IPS-18a (cell line): ENCODE data around the gene UHRF1.

Experiments used
- H3K27ac ChIP-seq: one replicate; pipeline ENCODE4 v1.5.1; 2013; ENCODE audit warnings: low read length
- H3K27me3 ChIP-seq: one replicate; pipeline ENCODE4 v1.6.1; 2013; ENCODE audit warnings: mild to moderate bottlenecking, low read length; ENCODE audit not compliant: control insufficient read depth, insufficient read depth
- H3K36me3 ChIP-seq: one replicate; pipeline ENCODE4 v1.6.1; 2013; ENCODE audit warnings: low read depth, low read length; ENCODE audit not compliant: control insufficient read depth
- H3K4me1 ChIP-seq: one replicate; pipeline ENCODE4 v1.6.1; 2013; ENCODE audit warnings: low read depth, low read length; ENCODE audit not compliant: control insufficient read depth
- H3K4me3 ChIP-seq: one replicate; pipeline ENCODE4 v1.5.1; 2013; ENCODE audit warnings: low read length
- H3K9ac ChIP-seq: one replicate; pipeline ENCODE4 v1.6.1; 2013; ENCODE audit warnings: mild to moderate bottlenecking, low read length, moderate library complexity
- H3K9me3 ChIP-seq: one replicate; pipeline ENCODE4 v1.6.1; 2013; ENCODE audit warnings: low read depth, low read length; ENCODE audit not compliant: control insufficient read depth

UHRF1 gene

DNA sequence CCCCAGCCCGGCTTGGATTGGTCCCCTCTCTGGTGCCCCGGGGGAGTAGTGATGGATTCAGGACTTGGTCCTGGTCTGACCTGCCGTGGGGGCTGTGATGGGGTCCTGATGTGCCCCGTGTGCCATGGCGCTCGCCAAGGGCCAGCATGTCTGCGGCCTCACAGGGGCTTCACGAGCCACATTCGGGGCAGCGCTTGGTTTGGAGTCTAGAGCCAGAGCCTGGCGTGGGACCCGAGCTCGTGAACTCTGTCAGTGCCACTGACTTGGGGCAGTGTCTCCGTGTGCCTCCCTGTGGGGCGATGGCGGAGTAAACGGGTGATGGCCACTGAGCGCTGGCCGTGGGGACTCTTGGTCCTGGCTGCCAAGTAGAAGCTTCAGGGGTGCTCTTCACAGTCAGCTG lies 76.8 kb downstream of the UHRF1 start:
- Histone ChIP-seq H3K4me1 (no peaks in the 10 kb centered on the region), H3K36me3 (no peaks in the 10 kb centered on the region), H3K27me3 (no peaks in the 10 kb centered on the region), H3K27ac (no peak overlapping the region), H3K9me3 (no peaks in the 10 kb centered on the region), H3K4me3 (no peak overlapping the region), H3K9ac (no peak overlapping the region)

DNA sequence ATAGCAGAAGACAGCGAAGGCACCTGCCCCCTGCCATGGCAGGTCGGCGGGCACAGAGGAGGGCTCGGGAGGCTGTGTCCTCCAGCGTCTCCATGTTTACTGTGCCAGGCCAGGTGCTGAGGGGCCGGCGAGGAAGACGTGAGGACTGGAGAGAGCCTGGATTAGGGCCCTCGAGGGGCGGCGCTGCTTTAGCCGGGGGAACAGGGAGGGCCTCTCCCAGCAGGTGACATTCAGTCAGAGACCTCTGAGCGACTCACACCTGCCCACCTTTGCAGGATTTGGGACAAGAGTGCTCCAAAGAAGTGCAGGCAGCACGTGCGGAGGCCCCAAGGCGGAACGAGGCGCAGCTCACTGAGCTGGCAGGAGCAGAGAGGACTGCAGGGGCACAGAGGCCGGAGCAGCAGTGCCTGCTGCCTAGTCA lies 77.2 kb downstream of the UHRF1 start:
- no peaks in the 10 kb centered on the region for H3K9me3 ChIP-seq
- H3K27me3 ChIP-seq = no peaks in the 10 kb centered on the region
- no peak overlapping the region for H3K9ac ChIP-seq
- no peak overlapping the region for H3K4me3 ChIP-seq
- H3K36me3 ChIP-seq = no peaks in the 10 kb centered on the region
- no peak overlapping the region for H3K27ac ChIP-seq
- H3K4me1 ChIP-seq = no peaks in the 10 kb centered on the region

DNA sequence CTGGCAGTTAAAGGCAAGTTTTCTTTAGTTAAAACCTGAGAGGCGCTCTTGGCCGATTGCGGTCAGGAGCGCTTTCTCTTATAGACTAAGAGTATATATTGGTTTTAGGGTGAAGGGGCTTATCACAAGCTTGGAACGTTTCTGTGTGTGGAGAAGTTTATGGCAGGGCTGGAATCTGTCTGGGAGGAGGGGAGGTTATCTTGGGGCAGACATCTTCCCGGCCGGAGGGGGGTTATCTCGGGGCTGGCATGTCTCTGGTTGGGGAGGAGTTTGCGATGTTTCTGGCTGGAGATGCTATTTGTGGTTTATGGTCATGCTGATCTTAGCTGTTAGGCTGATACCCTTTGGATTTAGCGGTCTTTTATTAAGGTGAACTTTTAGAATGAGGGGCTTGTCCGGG lies 78.0 kb downstream of the UHRF1 start:
- Histone ChIP-seq H3K36me3 (no peaks in the 10 kb centered on the region), H3K4me1 (no peaks in the 10 kb centered on the region), H3K9ac (no peak overlapping the region), H3K27ac (no peak overlapping the region), H3K4me3 (no peak overlapping the region), H3K27me3 (no peaks in the 10 kb centered on the region), H3K9me3 (no peaks in the 10 kb centered on the region)

DNA sequence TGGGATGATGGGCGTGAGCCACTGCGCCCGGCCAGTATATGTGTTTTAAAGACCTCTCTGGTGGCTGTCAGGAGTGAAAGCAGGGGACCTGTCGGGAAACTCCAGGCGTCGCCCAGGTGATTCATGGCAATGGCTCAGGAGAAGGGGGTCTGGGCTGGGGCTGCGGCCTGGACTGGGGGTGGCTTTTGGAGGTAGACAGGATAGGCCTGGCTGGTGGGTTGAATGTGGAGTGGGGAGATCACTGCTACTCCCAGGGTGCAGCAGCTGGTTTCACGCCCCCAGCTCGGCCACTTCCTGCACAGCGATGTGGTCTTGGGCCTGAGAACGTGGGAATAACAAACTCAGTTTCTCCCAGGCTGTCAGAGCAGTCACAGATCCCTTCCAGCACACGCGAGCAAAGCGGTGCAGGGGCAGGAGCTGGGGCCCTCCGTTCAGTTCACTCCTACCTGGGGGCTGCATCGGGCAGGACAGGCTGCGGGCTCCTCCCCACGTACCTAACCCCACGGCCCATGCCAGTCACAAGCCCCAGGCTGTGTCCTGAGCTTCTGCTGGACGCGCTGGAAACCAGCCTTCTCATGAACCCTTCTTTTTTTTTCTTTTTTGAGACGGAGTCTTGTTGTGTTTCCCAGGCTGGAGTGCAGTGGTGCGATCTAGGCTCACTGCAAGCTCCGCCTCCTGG lies 78.5 kb downstream of the UHRF1 start:
- H3K36me3 ChIP-seq = no peaks in the 10 kb centered on the region
- H3K9me3 ChIP-seq = no peaks in the 10 kb centered on the region
- H3K9ac ChIP-seq = no peak overlapping the region
- no peaks in the 10 kb centered on the region for H3K4me1 ChIP-seq
- no peak overlapping the region for H3K4me3 ChIP-seq
- no peaks in the 10 kb centered on the region for H3K27me3 ChIP-seq
- H3K27ac ChIP-seq = no peak overlapping the region

DNA sequence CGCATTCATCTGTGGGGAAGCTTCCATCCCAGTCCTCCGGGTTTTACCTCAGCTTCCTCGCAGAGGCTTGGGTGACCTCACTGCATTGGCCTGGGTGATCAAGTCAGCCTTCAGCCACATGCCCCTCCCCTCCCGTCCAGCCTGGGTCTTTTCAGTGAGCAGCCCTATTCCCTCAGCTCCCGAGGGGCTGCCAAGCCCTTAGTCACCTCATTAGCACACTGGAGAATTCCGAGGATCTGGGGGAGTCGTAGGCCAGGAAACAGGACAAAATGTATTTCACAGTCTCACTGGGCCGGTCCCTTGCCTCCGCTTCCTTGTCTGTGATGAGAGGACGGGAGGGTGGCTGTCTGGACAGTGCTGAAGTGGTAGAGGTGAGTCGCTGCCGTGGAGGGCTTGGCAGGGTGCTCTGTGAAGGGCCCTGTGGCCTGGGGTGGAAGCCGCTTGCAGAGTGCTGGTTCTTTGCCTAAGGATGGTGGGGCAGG lies 79.5 kb downstream of the UHRF1 start:
- no peak overlapping the region for H3K27ac ChIP-seq

DNA sequence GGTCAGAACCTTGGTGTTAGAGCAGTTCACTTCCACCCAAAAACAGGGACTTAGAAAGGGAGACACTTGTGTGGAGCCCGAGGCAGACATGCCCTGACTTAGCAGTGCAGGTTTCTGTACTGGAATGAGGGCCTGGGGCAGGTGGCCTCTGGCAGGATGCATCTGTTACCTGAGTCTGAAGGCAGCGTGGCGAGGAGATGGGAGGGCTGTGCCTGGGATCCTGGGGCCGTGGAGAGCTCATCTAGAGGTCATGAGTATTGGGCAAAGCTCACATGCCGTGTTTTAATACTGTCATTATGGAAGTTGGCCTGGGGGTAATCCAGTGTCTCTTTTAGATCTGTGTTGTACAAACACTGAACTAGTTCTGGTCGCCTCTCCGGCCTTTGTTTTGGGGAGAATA lies 81.0 kb downstream of the UHRF1 start:
- H3K4me1 ChIP-seq = no peaks in the 10 kb centered on the region
- H3K9me3 ChIP-seq = no peaks in the 10 kb centered on the region
- no peaks in the 10 kb centered on the region for H3K36me3 ChIP-seq
- H3K27ac ChIP-seq = no peak overlapping the region
- H3K27me3 ChIP-seq = no peaks in the 10 kb centered on the region
- H3K9ac ChIP-seq = no peak overlapping the region
- no peak overlapping the region for H3K4me3 ChIP-seq

More for the DNA sequence above, 79.5 kb downstream of the UHRF1 start:
- no peaks in the 10 kb centered on the region for H3K4me1 ChIP-seq
- H3K9me3 ChIP-seq = no peaks in the 10 kb centered on the region
- H3K36me3 ChIP-seq = no peaks in the 10 kb centered on the region
- H3K4me3 ChIP-seq = no peak overlapping the region
- no peaks in the 10 kb centered on the region for H3K27me3 ChIP-seq
- H3K9ac ChIP-seq = no peak overlapping the region

DNA sequence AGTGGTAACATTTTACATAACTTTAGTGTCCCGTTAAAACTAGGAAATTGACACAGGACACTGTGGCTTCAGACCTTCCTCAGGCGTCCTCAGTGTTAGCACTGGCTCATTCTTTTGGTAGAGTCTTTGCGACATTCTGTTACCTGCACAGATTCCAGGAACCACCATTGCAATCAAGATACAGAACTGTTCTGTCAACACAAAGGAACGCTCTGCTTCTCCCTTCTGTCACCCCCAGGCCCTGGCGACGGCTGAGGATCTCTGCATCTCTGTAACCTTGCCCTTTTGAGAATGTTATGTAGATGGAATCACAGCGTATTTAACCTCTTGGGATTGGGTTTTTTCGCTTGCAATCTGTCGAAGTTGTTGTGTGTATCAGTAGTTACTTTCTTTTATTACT lies 82.2 kb downstream of the UHRF1 start:
- no peaks in the 10 kb centered on the region for H3K9me3 ChIP-seq
- no peaks in the 10 kb centered on the region for H3K36me3 ChIP-seq
- H3K27ac ChIP-seq = no peak overlapping the region
- H3K9ac ChIP-seq = no peak overlapping the region
- no peaks in the 10 kb centered on the region for H3K4me1 ChIP-seq
- no peak overlapping the region for H3K4me3 ChIP-seq
- no peaks in the 10 kb centered on the region for H3K27me3 ChIP-seq

DNA sequence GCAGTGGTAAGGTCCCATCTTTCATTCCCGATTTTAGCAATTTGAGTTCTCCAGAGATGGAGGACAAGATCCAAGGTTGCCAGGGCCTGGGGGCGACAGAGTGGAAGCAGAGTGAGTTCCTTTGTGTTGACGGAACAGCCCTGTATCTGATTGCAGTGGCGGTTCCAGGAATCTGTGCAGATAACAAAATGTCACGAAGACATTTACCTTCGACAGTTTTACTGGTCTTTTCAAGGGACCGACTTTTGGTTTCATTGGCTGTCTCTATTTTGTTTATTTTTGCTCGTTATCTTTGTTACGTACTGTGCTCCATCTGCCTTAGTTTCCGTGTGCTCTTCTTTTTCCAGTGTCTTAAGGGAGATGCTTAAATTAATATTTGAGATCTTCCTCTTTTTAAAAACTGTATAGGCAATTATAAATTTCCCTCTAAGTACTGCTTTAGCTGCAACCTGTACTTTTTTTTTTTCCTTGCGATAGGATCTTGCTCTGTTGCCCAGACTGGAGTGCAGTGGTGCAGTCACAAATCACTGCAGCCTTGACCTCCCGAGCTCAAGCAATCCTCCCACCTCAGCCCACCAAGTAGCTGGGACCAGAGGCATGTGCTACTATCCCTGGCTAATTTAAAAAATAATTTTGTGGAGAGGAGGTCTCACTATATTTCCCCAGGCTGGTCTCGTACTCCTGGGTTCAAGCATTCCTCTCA lies 82.8 kb downstream of the UHRF1 start:
- no peaks in the 10 kb centered on the region for H3K4me1 ChIP-seq
- no peak overlapping the region for H3K9ac ChIP-seq
- no peaks in the 10 kb centered on the region for H3K36me3 ChIP-seq
- H3K4me3 ChIP-seq = no peak overlapping the region
- no peak overlapping the region for H3K27ac ChIP-seq
- no peaks in the 10 kb centered on the region for H3K9me3 ChIP-seq
- no peaks in the 10 kb centered on the region for H3K27me3 ChIP-seq

DNA sequence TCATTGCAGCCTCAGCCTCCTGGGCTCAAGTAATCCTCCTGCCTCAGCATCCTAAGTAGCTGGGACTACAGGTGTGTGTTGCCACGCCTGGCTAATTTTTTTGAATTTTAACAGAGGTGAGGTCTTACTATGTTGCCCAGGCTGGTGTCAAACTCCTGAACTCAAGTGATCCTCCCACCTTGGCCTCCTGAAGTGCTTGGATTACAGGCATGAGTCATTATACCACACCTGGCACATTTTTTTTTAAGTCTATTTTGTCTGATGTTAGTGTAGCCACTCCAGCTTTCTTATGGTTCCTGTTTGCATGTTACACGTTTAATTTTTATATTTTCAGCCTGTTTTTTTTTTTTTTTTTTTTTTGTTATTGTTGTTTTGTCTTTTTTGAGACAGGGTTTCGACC lies 84.4 kb downstream of the UHRF1 start:
- Histone ChIP-seq H3K4me1 (no peaks in the 10 kb centered on the region), H3K4me3 (no peak overlapping the region), H3K36me3 (no peaks in the 10 kb centered on the region), H3K9ac (no peak overlapping the region), H3K27ac (no peak overlapping the region), H3K9me3 (no peaks in the 10 kb centered on the region), H3K27me3 (no peaks in the 10 kb centered on the region)

DNA sequence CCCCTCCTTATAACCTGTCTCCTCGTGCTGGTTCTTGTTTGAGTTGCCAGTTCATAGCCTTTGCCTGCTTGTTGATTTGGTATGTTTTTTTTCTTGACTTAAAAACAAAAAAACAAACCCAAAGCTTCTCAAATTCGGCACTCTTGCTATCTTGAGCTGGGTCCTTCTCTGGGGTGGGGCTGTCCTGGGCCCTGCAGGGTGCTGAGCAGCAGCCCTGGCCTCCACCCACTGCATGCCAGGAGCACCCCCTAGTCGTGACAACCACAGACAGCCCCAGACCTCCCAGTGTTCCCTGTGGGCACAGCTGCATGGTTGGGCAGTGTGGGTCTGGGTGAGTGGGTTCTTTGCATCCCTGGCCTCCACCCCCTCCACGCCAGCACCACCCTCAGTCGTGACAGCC lies 87.4 kb downstream of the UHRF1 start:
- Histone ChIP-seq H3K9ac (no peak overlapping the region), H3K36me3 (no peaks in the 10 kb centered on the region), H3K27me3 (no peaks in the 10 kb centered on the region), H3K9me3 (no peaks in the 10 kb centered on the region), H3K4me1 (no peaks in the 10 kb centered on the region), H3K27ac (no peak overlapping the region), H3K4me3 (no peak overlapping the region)

DNA sequence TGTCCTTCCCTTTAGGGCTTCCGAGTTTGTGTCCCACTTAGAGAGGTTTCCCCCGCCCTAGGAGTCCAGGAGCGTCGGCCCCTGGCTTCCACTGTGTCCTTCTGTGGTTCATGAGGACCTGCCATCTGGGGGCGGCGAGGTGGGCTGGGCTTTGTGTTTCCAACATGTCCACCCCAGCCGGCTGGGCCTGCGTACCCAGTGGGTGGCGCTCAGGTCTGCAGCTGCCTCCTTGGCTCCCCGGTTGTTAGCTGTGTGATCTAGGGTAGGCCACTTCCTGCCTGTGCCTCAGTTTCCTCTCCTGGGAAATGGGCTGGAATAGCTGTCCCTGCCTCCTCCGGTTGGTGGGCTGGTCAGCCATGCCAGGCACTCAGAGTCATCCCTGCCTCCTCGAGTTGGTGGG lies 88.0 kb downstream of the UHRF1 start:
- no peaks in the 10 kb centered on the region for H3K36me3 ChIP-seq
- no peak overlapping the region for H3K9ac ChIP-seq
- no peaks in the 10 kb centered on the region for H3K4me1 ChIP-seq
- no peak overlapping the region for H3K27ac ChIP-seq
- no peaks in the 10 kb centered on the region for H3K9me3 ChIP-seq
- H3K27me3 ChIP-seq = no peaks in the 10 kb centered on the region
- H3K4me3 ChIP-seq = no peak overlapping the region

DNA sequence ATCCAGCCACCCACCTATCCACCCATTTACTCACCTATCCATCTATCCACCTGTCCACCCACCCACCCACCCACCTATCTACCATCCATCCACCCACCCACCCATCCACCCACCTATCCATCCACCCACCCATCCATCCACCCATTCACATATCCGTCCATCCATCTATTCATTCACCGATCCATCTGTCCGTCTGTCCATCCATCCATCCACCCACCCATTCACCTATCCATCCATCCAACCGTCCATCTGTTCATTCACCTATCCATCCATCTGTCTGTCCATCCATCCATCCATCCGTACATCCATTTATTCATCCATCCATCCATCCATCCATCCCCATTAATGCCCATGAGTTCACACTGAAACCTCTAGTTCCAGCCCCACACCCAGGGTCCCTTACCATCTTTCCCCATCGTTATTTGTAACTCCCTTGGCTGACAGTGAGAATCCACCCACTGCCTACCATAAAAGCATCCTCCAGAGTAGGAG lies 90.9 kb downstream of the UHRF1 start:
- no peaks in the 10 kb centered on the region for H3K9me3 ChIP-seq
- H3K36me3 ChIP-seq = no peaks in the 10 kb centered on the region
- H3K4me3 ChIP-seq = no peak overlapping the region
- H3K27me3 ChIP-seq = no peaks in the 10 kb centered on the region
- no peak overlapping the region for H3K27ac ChIP-seq
- no peak overlapping the region for H3K9ac ChIP-seq
- H3K4me1 ChIP-seq = no peaks in the 10 kb centered on the region
